IMR-90 (cell line): Measurements from ENCODE around the gene ZKSCAN5. TPM values are rescaled to one million over a fixed set of nuclear protein-coding genes. Genes with fewer than 3 reads are reported as not detected.

Source experiments
- ATAC-seq: fragments of 200-7000 bp; cut with Tn5 transposase; 2 replicates; pipeline ENCODE4 v1.9.1; 2020; ENCODE audit warnings: low read depth, mild to moderate bottlenecking, moderate library complexity
- Bru-seq: library from RNA; stranded (reverse); fragments of 400-500 nt; gene quantifications from one replicate; lab custom pipeline; 2021; lab: Mats Ljungman, UMichigan
- BruChase-seq, 2 experiments: library from RNA; stranded (reverse); fragments of 400-500 nt; gene quantifications; one replicate each; lab custom pipeline; 2021; lab: Mats Ljungman, UMichigan
- BruUV-seq: library from RNA; stranded (reverse); fragments of 400-500 nt; replicated peaks from 2 replicates; lab custom pipeline; 2021; lab: Mats Ljungman, UMichigan
- CTCF ChIA-PET: fragments of 300-600 bp; formaldehyde crosslinking; extraction: SDS; loops from one replicate; lab custom pipeline; 2021; ENCODE audit warnings: antibody characterized with exemption; lab: Yijun Ruan, JAX
- POLR2A ChIA-PET: fragments of 300-600 bp; sonication (Branson Sonifier 250); formaldehyde crosslinking; loops from one replicate; lab custom pipeline; 2022; ENCODE audit warnings: antibody characterized with exemption; ENCODE audit not compliant: unreplicated experiment; lab: Charles Lee
- DNase-seq: peaks from one replicate; pipeline ENCODE4 v3.0.0; 2013
- H2AFZ ChIP-seq: replicated peaks from 2 replicates; pipeline ENCODE3; 2013; ENCODE audit warnings: low read length, mild to moderate bottlenecking; ENCODE audit not compliant: poor library complexity
- H2AK5ac ChIP-seq: 2 replicates; pipeline ENCODE4 v1.6.1; 2013; ENCODE audit warnings: low read depth, low read length, inconsistent platforms
- H2AK9ac ChIP-seq: replicated peaks from 2 replicates; pipeline ENCODE3; 2013; ENCODE audit warnings: mild to moderate bottlenecking, low read depth, low read length, moderate library complexity; ENCODE audit not compliant: poor library complexity
- H2BK120ac ChIP-seq: 2 replicates; pipeline ENCODE4 v1.6.1; 2013; ENCODE audit warnings: low read depth, low read length, inconsistent platforms
- H2BK15ac ChIP-seq: 3 replicates; pipeline ENCODE4 v1.6.1; 2013; ENCODE audit warnings: low read depth, low read length, inconsistent platforms
- H2BK20ac ChIP-seq: 2 replicates; pipeline ENCODE4 v1.6.1; 2013; ENCODE audit warnings: low read depth, mild to moderate bottlenecking, inconsistent platforms, low read length, moderate library complexity
- H2BK5ac ChIP-seq: 2 replicates; pipeline ENCODE4 v1.6.1; 2013; ENCODE audit warnings: mild to moderate bottlenecking, low read depth, low read length, inconsistent platforms; ENCODE audit not compliant: poor library complexity, severe bottlenecking
- H3K14ac ChIP-seq: replicated peaks from 2 replicates; pipeline ENCODE4 v1.6.1; 2013; ENCODE audit warnings: low read depth, low read length, inconsistent platforms
- H3K18ac ChIP-seq: 2 replicates; pipeline ENCODE4 v1.6.1; 2013; ENCODE audit warnings: low read depth, low read length, control low read depth
- H3K23ac ChIP-seq: 2 replicates; pipeline ENCODE4 v1.6.1; 2013; ENCODE audit warnings: low read depth, low read length, inconsistent platforms
- H3K27ac ChIP-seq: 2 replicates; pipeline ENCODE4 v1.5.1; 2013; ENCODE audit warnings: mild to moderate bottlenecking, control low read depth, low read length; ENCODE audit not compliant: insufficient read depth
- H3K27me3 ChIP-seq: 2 replicates; pipeline ENCODE4 v1.6.1; 2013; ENCODE audit warnings: low read length; ENCODE audit not compliant: control insufficient read depth, insufficient read depth
- H3K36me3 ChIP-seq: 2 replicates; pipeline ENCODE4 v1.6.1; 2013; ENCODE audit warnings: low read length, mixed read lengths; ENCODE audit not compliant: control insufficient read depth, insufficient read depth
- H3K4ac ChIP-seq: 2 replicates; pipeline ENCODE4 v1.6.1; 2013; ENCODE audit warnings: low read depth, low read length, inconsistent platforms
- H3K4me1 ChIP-seq: 2 replicates; pipeline ENCODE4 v1.6.1; 2013; ENCODE audit warnings: low read length, mixed read lengths; ENCODE audit not compliant: control insufficient read depth, insufficient read depth
- H3K4me2 ChIP-seq: 2 replicates; pipeline ENCODE4 v1.6.1; 2013; ENCODE audit warnings: low read depth, mild to moderate bottlenecking, control low read depth, low read length, moderate library complexity
- H3K4me3 ChIP-seq: 2 replicates; pipeline ENCODE4 v1.5.1; 2013; ENCODE audit warnings: low read depth, mild to moderate bottlenecking, control low read depth, low read length, moderate library complexity; ENCODE audit not compliant: insufficient read depth
- H3K56ac ChIP-seq: 2 replicates; pipeline ENCODE4 v1.6.1; 2013; ENCODE audit warnings: low read length, inconsistent platforms; ENCODE audit not compliant: insufficient read depth; ENCODE audit errors: extremely low read depth
- H3K79me1 ChIP-seq, 2 experiments: 2 replicates each; pipeline ENCODE4 v1.6.1; 2013; ENCODE audit warnings: low read length in 2 of 2, inconsistent platforms in 1 of 2, low read depth in 1 of 2
- H3K9ac ChIP-seq: 2 replicates; pipeline ENCODE4 v1.6.1; 2013; ENCODE audit warnings: low read depth, low read length, control low read depth
- H3K9me1 ChIP-seq: 2 replicates; pipeline ENCODE4 v1.6.1; 2013; ENCODE audit warnings: low read length, inconsistent platforms; ENCODE audit not compliant: insufficient read depth
- H3K9me3 ChIP-seq: 2 replicates; pipeline ENCODE4 v1.6.1; 2013; ENCODE audit warnings: low read length; ENCODE audit not compliant: control insufficient read depth, insufficient read depth
- H4K20me1 ChIP-seq: 2 replicates; pipeline ENCODE4 v1.6.1; 2013; ENCODE audit warnings: low read length, inconsistent platforms; ENCODE audit not compliant: insufficient read depth
- H4K5ac ChIP-seq: 2 replicates; pipeline ENCODE4 v1.6.1; 2013; ENCODE audit warnings: mild to moderate bottlenecking, low read depth, low read length, control low read depth
- H4K8ac ChIP-seq, 2 experiments: 2 replicates each; pipeline ENCODE4 v1.6.1; 2013; ENCODE audit warnings: low read depth in 2 of 2, low read length in 2 of 2, control low read depth in 1 of 2, inconsistent platforms in 1 of 2
- H4K91ac ChIP-seq: 2 replicates; pipeline ENCODE4 v1.6.1; 2013; ENCODE audit warnings: low read depth, low read length, inconsistent platforms; ENCODE audit not compliant: insufficient read depth
- BHLHE40 ChIP-seq: fragments of 150-350 bp; IDR thresholded peaks from 2 replicates; pipeline ENCODE4 v1.6.1; 2016; ENCODE audit warnings: mild to moderate bottlenecking, low read depth, low read length
- CEBPB ChIP-seq: IDR thresholded peaks from 2 replicates; pipeline ENCODE4 v1.6.1; 2012; ENCODE audit warnings: low read depth, low read length, improper control_type of control experiment
- CHD1 ChIP-seq: IDR thresholded peaks from 2 replicates; pipeline ENCODE4 v1.6.1; 2012; ENCODE audit warnings: low read depth, low read length, improper control_type of control experiment
- NFE2L2 ChIP-seq: fragments of 150-350 bp; IDR thresholded peaks from 2 replicates; pipeline ENCODE4 v1.6.1; 2016; ENCODE audit warnings: low read depth, mild to moderate bottlenecking, low read length
- POLR2A ChIP-seq: IDR thresholded peaks from 2 replicates; pipeline ENCODE4 v1.6.1; 2012; ENCODE audit warnings: mild to moderate bottlenecking, low read depth, low read length
- RCOR1 ChIP-seq: IDR thresholded peaks from 2 replicates; pipeline ENCODE4 v1.6.1; 2012; ENCODE audit warnings: mild to moderate bottlenecking, low read length, improper control_type of control experiment; ENCODE audit not compliant: insufficient replicate concordance
- SMC3 ChIP-seq: fragments of 150-350 bp; IDR thresholded peaks from 2 replicates; pipeline ENCODE4 v1.6.1; 2016; ENCODE audit warnings: low read depth, mild to moderate bottlenecking, antibody characterized with exemption, low read length, moderate library complexity
- WGBS, 2 experiments: methylation state at CpG; one replicate each; pipeline versions ENCODE4 v1.1.5 to v1.1.7; 2013; ENCODE audit warnings: missing lambda C conversion rate in 2 of 2; ENCODE audit not compliant: insufficient read length in 1 of 2; ENCODE audit errors: extremely low coverage in 2 of 2; 5-methylcytosine and 5-hydroxymethylcytosine counted together
- dilution Hi-C: fragments of 300-500 bp; cut with HindIII; formaldehyde crosslinking; loops from one replicate; pipeline ENCODE4 v1.14.3; 2018; ENCODE audit warnings: low sequenced_read_pairs; ENCODE audit not compliant: unreplicated experiment
- in situ Hi-C: fragments of 300-500 bp; cut with MboI; formaldehyde crosslinking; loops from 3 replicates; pipeline ENCODE4 v1.14.3; 2019; ENCODE audit warnings: low sequenced_read_pairs, inconsistent platforms, mixed read lengths
- intact Hi-C: fragments of 100-400 bp; cut with micrococcal nuclease; formaldehyde crosslinking; loops from 2 replicates; pipeline ENCODE4 v1.10.0; 2022
- long read RNA-seq: library from polyadenylated mRNA; unstranded; transcript quantifications from one replicate; pipeline ENCODE4 v2.0.0, GENCODE V29; 2021; ENCODE audit not compliant: unreplicated experiment
- polyA plus RNA-seq, 3 experiments: library from polyadenylated mRNA; depleted of rRNA; stranded (reverse); fragments of >200 nt; gene quantifications; 2 replicates each; pipeline ENCODE4 v1.2.3, GENCODE V29; 2012; ENCODE audit warnings: low replicate concordance in 1 of 3
- total RNA-seq: library from RNA; depleted of rRNA; stranded (reverse); fragments of >200 nt; gene quantifications from 2 replicates; pipeline ENCODE4 v1.2.3, GENCODE V29; 2012; rRNA removed
- TF ChIP-seq, protein P1 (sequence below): fragments of 150-350 bp; IDR thresholded peaks from 2 replicates; pipeline ENCODE4 v1.6.1; 2017; ENCODE audit warnings: mild to moderate bottlenecking, antibody characterized with exemption, low read length, low read depth
- TF ChIP-seq, protein P2 (sequence below): fragments of 150-350 bp; IDR thresholded peaks from 2 replicates; pipeline ENCODE4 v1.6.1; 2016; ENCODE audit warnings: low read depth, mild to moderate bottlenecking, low read length, moderate library complexity, borderline replicate concordance
- TF ChIP-seq, protein P3 (sequence below): conservative IDR thresholded peaks from 2 replicates; pipeline ENCODE4 v1.5.1; 2012; ENCODE audit warnings: mild to moderate bottlenecking, low read depth, low read length, improper control_type of control experiment

The ZKSCAN5 gene
- total RNA-seq = 15.8 and 16.3 TPM in 2 replicates
- 5.4 and 5.5 TPM in 2 replicates for polyA plus RNA-seq (2012; rRNA removed)
- polyA plus RNA-seq (2012; cell fraction: cytosol; rRNA removed) = 2.4 and 4.0 TPM in 2 replicates
- polyA plus RNA-seq (2012; cell fraction: nucleus; rRNA removed; ENCODE audit: low replicate concordance) = 2.7 and 6.1 TPM in 2 replicates
- Bru-seq, nascent RNA = percentile 70 among the genes with signal in this experiment
- percentile 76 among the genes with signal in this experiment for BruChase-seq, experiment 1, labeled RNA remaining after a 6-hour chase
- percentile 70 among the genes with signal in this experiment for BruChase-seq, experiment 2, labeled RNA remaining after a 2-hour chase
- long read RNA-seq, full-length matches to known transcripts = 7 of 22 reads
- long read RNA-seq, partial matches to known transcripts = 8 of 22 reads
- long read RNA-seq, other reads (novel, unspliced or antisense) = 7 of 22 reads

DNA sequence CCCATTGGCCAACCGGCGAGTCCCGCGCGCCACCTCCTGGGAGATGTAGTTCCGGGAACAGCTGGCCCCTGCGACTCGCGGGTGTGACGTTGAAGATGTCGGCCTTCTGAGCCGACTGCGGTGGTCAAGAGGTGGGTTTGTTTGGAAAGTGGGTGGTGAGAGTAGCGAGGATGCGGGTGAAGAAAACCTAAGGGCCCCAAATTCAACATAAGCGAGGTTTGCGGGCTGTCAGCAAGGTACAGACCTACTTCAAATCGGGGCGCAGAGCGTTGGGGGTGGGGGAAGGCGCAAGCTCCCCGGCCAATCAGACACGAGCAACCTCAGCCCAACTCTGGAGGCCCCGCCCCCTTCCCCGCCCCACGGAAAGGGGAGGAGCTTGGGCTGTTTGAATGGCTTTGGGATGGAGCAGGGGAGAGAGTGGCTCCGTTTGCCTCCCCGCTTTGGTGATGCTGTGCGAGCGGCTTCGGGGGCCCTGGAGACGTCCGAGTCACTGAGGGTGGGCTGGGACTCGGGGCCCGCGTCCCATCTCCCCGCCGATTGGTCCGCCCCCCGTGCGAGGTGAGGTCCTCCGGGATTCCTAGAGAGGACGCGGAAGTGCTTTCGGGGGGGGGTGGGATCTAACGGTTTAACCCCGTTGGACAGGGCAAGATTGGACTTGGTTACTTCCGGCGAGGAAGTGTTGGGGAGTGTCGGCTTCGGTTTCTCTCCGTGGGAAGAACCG, at the start of gene ZKSCAN5:
TSS of gene ZKSCAN5 (plus strand) at position 60 of the 721 bp plus-strand sequence. CDS start 1,383 bp downstream, outside the sequence.
- Histone ChIP-seq H3K27ac (peak within 1 kb of the TSS; percentile 85), H3K9me1 (no peaks in the 10 kb centered on the region), H4K5ac (peak within 1 kb of the TSS; percentile 96), H4K8ac (peak within 1 kb of the TSS; percentile 83 to 99), H3K18ac (peak within 1 kb of the TSS; percentile 62), H3K4ac (peak within 1 kb of the TSS; percentile 96), H3K27me3 (no peaks in the 10 kb centered on the region), H3K4me1 (peaks cover 6% of the 10 kb centered on the region), H2BK15ac (peak within 1 kb of the TSS; percentile 95; the same call in 1 of the 3 replicates), H2BK5ac (peak within 1 kb of the TSS; percentile 93), H2AK9ac (peak within 1 kb of the TSS; percentile 98), H3K23ac (peak within 1 kb of the TSS; percentile 99), H4K20me1 (peaks cover 3% of the 10 kb centered on the region; the same call in 1 of the 2 replicates), H3K56ac (peak within 1 kb of the TSS; percentile 96), H3K4me2 (peak within 1 kb of the TSS; percentile 96), H4K91ac (peak within 1 kb of the TSS; percentile 98), H2BK120ac (peak within 1 kb of the TSS; percentile 91), H3K9me3 (no peaks in the 10 kb centered on the region), H3K36me3 (peaks cover 3% of the 10 kb centered on the region), H2AK5ac (peak within 1 kb of the TSS; percentile 90), H3K9ac (peak within 1 kb of the TSS; percentile 88), H2BK20ac (peak within 1 kb of the TSS; percentile 59; the same call in 1 of the 2 replicates), H3K4me3 (peak within 1 kb of the TSS; percentile 61), H3K14ac (peak within 1 kb of the TSS; percentile 99), H2AFZ (peak within 1 kb of the TSS; percentile 100), H3K79me1 (peaks cover 10 to 36% of the 10 kb centered on the region in 2 experiments)
- 0% methylated on average over 10 of the region's 53 CpGs; no CpG with 5 or more reads in 1 of the 2 experiments for WGBS, 2 experiments
- ATAC-seq = peak; percentile 93
- dilution Hi-C loops (no loop called here), in situ Hi-C loops (no loop called here), intact Hi-C loops (loop anchor here (2.0 kb wide), 3 partner anchors 48 to 112 kb away; partner anchors contain the start of genes FAM200A and ZSCAN25)
- no TSS peak for BruUV-seq
- DNase-seq = peak; percentile 96
- ChIA-PET CTCF (no interaction called here), POLR2A (interaction anchor here (0.6 kb wide), 1 partner anchor 17 kb away, joined by 3 read pairs; no protein-coding TSS in a partner anchor)
- TF ChIP-seq BHLHE40 (no peak), SMC3 (no peak), RCOR1 (no peak), CEBPB (peak; percentile 65; the same call in 1 of the 2 replicates), NFE2L2 (no peak), CHD1 (no peak), POLR2A (peak; percentile 93)
- TF ChIP-seq, protein P1, sequence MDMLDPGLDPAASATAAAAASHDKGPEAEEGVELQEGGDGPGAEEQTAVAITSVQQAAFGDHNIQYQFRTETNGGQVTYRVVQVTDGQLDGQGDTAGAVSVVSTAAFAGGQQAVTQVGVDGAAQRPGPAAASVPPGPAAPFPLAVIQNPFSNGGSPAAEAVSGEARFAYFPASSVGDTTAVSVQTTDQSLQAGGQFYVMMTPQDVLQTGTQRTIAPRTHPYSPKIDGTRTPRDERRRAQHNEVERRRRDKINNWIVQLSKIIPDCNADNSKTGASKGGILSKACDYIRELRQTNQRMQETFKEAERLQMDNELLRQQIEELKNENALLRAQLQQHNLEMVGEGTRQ = no peak; the same call in 1 of the 2 replicates
- TF ChIP-seq, protein P2, sequence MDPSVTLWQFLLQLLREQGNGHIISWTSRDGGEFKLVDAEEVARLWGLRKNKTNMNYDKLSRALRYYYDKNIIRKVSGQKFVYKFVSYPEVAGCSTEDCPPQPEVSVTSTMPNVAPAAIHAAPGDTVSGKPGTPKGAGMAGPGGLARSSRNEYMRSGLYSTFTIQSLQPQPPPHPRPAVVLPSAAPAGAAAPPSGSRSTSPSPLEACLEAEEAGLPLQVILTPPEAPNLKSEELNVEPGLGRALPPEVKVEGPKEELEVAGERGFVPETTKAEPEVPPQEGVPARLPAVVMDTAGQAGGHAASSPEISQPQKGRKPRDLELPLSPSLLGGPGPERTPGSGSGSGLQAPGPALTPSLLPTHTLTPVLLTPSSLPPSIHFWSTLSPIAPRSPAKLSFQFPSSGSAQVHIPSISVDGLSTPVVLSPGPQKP = peak; percentile 64; the same call in 1 of the 2 replicates
- TF ChIP-seq, protein P3, sequence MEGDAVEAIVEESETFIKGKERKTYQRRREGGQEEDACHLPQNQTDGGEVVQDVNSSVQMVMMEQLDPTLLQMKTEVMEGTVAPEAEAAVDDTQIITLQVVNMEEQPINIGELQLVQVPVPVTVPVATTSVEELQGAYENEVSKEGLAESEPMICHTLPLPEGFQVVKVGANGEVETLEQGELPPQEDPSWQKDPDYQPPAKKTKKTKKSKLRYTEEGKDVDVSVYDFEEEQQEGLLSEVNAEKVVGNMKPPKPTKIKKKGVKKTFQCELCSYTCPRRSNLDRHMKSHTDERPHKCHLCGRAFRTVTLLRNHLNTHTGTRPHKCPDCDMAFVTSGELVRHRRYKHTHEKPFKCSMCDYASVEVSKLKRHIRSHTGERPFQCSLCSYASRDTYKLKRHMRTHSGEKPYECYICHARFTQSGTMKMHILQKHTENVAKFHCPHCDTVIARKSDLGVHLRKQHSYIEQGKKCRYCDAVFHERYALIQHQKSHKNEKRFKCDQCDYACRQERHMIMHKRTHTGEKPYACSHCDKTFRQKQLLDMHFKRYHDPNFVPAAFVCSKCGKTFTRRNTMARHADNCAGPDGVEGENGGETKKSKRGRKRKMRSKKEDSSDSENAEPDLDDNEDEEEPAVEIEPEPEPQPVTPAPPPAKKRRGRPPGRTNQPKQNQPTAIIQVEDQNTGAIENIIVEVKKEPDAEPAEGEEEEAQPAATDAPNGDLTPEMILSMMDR = 0 out of 2 replicates have a peak, but pooled peaks have one; percentile 11
